Measurements from ENCODE around the gene SLCO3A1.

SLCO3A1 gene

GRCh38 chr15:91885054-91885453 is 31.5 kb downstream of the SLCO3A1 start:
- no peak for ATAC-seq
- H3K27ac Mint-ChIP-seq: no peak overlapping the region
- no peak overlapping the region for H3K4me3 Mint-ChIP-seq
- no peaks in the 10 kb centered on the region for H3K36me3 Mint-ChIP-seq
- no peaks in the 10 kb centered on the region for H3K4me1 Mint-ChIP-seq
- H3K27me3 Mint-ChIP-seq: no peaks in the 10 kb centered on the region
- H3K9me3 Mint-ChIP-seq: no peaks in the 10 kb centered on the region

- H3K27me3 Mint-ChIP-seq: no peaks in the 10 kb centered on the region
- H3K4me3 Mint-ChIP-seq: no peak overlapping the region
- no peaks in the 10 kb centered on the region for H3K4me1 Mint-ChIP-seq
- ATAC-seq: no peak
- no peak overlapping the region for H3K27ac Mint-ChIP-seq
- no peaks in the 10 kb centered on the region for H3K36me3 Mint-ChIP-seq
- H3K9me3 Mint-ChIP-seq: no peaks in the 10 kb centered on the region
These were observed 32.3 kb downstream of the SLCO3A1 start for GRCh38 chr15:91885714-91886270.

GRCh38 chr15:91886878-91887277 is 33.4 kb downstream of the SLCO3A1 start:
- Mint-ChIP-seq H3K27me3 (no peaks in the 10 kb centered on the region), H3K27ac (no peak overlapping the region), H3K4me1 (no peaks in the 10 kb centered on the region), H3K4me3 (no peak overlapping the region), H3K36me3 (no peaks in the 10 kb centered on the region), H3K9me3 (no peaks in the 10 kb centered on the region)
- no peak for ATAC-seq

- no peaks in the 10 kb centered on the region for H3K36me3 Mint-ChIP-seq
- no peak overlapping the region for H3K27ac Mint-ChIP-seq
- ATAC-seq: no peak
- H3K4me3 Mint-ChIP-seq: no peak overlapping the region
- H3K4me1 Mint-ChIP-seq: no peaks in the 10 kb centered on the region
- H3K9me3 Mint-ChIP-seq: no peaks in the 10 kb centered on the region
- H3K27me3 Mint-ChIP-seq: no peaks in the 10 kb centered on the region
These were observed 33.8 kb downstream of the SLCO3A1 start for GRCh38 chr15:91887321-91887720.

GRCh38 chr15:91887921-91888373 is 34.4 kb downstream of the SLCO3A1 start:
- H3K27ac Mint-ChIP-seq: no peak overlapping the region
- H3K4me1 Mint-ChIP-seq: no peaks in the 10 kb centered on the region
- no peak overlapping the region for H3K4me3 Mint-ChIP-seq
- no peaks in the 10 kb centered on the region for H3K27me3 Mint-ChIP-seq
- no peaks in the 10 kb centered on the region for H3K9me3 Mint-ChIP-seq
- H3K36me3 Mint-ChIP-seq: no peaks in the 10 kb centered on the region
- ATAC-seq: no peak

GRCh38 chr15:91889111-91889815 is 35.8 kb downstream of the SLCO3A1 start:
- no peak overlapping the region for H3K4me3 Mint-ChIP-seq
- H3K4me1 Mint-ChIP-seq: no peaks in the 10 kb centered on the region
- H3K27ac Mint-ChIP-seq: no peak overlapping the region
- peaks cover 9% of the 10 kb centered on the region for H3K9me3 Mint-ChIP-seq
- no peak for ATAC-seq
- no peaks in the 10 kb centered on the region for H3K27me3 Mint-ChIP-seq
- H3K36me3 Mint-ChIP-seq: no peaks in the 10 kb centered on the region

GRCh38 chr15:91890614-91891013 is 37.1 kb downstream of the SLCO3A1 start:
- Mint-ChIP-seq H3K4me1 (no peaks in the 10 kb centered on the region), H3K27me3 (no peaks in the 10 kb centered on the region)

GRCh38 chr15:91891101-91891500 is 37.6 kb downstream of the SLCO3A1 start:
- no peak overlapping the region for H3K4me3 Mint-ChIP-seq
- peaks cover 10% of the 10 kb centered on the region for H3K9me3 Mint-ChIP-seq
- no peaks in the 10 kb centered on the region for H3K4me1 Mint-ChIP-seq
- H3K27me3 Mint-ChIP-seq: no peaks in the 10 kb centered on the region
- no peak for ATAC-seq
- H3K36me3 Mint-ChIP-seq: no peaks in the 10 kb centered on the region
- H3K27ac Mint-ChIP-seq: no peak overlapping the region

More at GRCh38 chr15:91890614-91891013, 37.1 kb downstream of the SLCO3A1 start:
- Mint-ChIP-seq H3K36me3 (no peaks in the 10 kb centered on the region), H3K4me3 (no peak overlapping the region), H3K9me3 (peaks cover 10% of the 10 kb centered on the region), H3K27ac (no peak overlapping the region)
- ATAC-seq: no peak

GRCh38 chr15:91891788-91892345 is 38.4 kb downstream of the SLCO3A1 start:
- Mint-ChIP-seq H3K27me3 (no peaks in the 10 kb centered on the region), H3K4me1 (no peaks in the 10 kb centered on the region), H3K9me3 (peaks cover 10% of the 10 kb centered on the region), H3K27ac (no peak overlapping the region), H3K4me3 (no peak overlapping the region), H3K36me3 (no peaks in the 10 kb centered on the region)
- ATAC-seq: no peak

GRCh38 chr15:91892436-91892835 is 38.9 kb downstream of the SLCO3A1 start:
- Mint-ChIP-seq H3K27ac (no peak overlapping the region), H3K36me3 (no peaks in the 10 kb centered on the region), H3K27me3 (no peaks in the 10 kb centered on the region), H3K9me3 (peaks cover 10% of the 10 kb centered on the region), H3K4me3 (no peak overlapping the region), H3K4me1 (no peaks in the 10 kb centered on the region)
- no peak for ATAC-seq

GRCh38 chr15:91894606-91895005 is 41.1 kb downstream of the SLCO3A1 start:
- Mint-ChIP-seq H3K27ac (no peak overlapping the region), H3K4me1 (no peaks in the 10 kb centered on the region), H3K36me3 (no peaks in the 10 kb centered on the region), H3K4me3 (no peak overlapping the region), H3K9me3 (peaks cover 12% of the 10 kb centered on the region), H3K27me3 (no peaks in the 10 kb centered on the region)
- ATAC-seq: no peak

- Mint-ChIP-seq H3K4me1 (no peaks in the 10 kb centered on the region), H3K27ac (no peak overlapping the region), H3K4me3 (no peak overlapping the region), H3K9me3 (peaks cover 13% of the 10 kb centered on the region), H3K27me3 (no peaks in the 10 kb centered on the region), H3K36me3 (no peaks in the 10 kb centered on the region)
- ATAC-seq: no peak
These were observed 41.5 kb downstream of the SLCO3A1 start for GRCh38 chr15:91895051-91895450.

GRCh38 chr15:91896341-91897055 is 43.0 kb downstream of the SLCO3A1 start:
- no peak for ATAC-seq
- Mint-ChIP-seq H3K27ac (no peak overlapping the region), H3K36me3 (no peaks in the 10 kb centered on the region), H3K9me3 (peaks cover 18% of the 10 kb centered on the region), H3K4me1 (no peaks in the 10 kb centered on the region), H3K4me3 (no peak overlapping the region), H3K27me3 (no peaks in the 10 kb centered on the region)

- no peaks in the 10 kb centered on the region for H3K4me1 Mint-ChIP-seq
- no peak for ATAC-seq
- H3K36me3 Mint-ChIP-seq: no peaks in the 10 kb centered on the region
- no peak overlapping the region for H3K4me3 Mint-ChIP-seq
- H3K27ac Mint-ChIP-seq: no peak overlapping the region
- peaks cover 24% of the 10 kb centered on the region for H3K9me3 Mint-ChIP-seq
- no peaks in the 10 kb centered on the region for H3K27me3 Mint-ChIP-seq
These were observed 44.3 kb downstream of the SLCO3A1 start for GRCh38 chr15:91897585-91898372.

GRCh38 chr15:91898843-91899242 is 45.3 kb downstream of the SLCO3A1 start:
- no peak overlapping the region for H3K27ac Mint-ChIP-seq
- no peaks in the 10 kb centered on the region for H3K36me3 Mint-ChIP-seq
- H3K27me3 Mint-ChIP-seq: no peaks in the 10 kb centered on the region
- H3K4me3 Mint-ChIP-seq: no peak overlapping the region
- no peak for ATAC-seq
- H3K4me1 Mint-ChIP-seq: no peaks in the 10 kb centered on the region
- H3K9me3 Mint-ChIP-seq: peaks cover 25% of the 10 kb centered on the region

All from stimulated activated memory B cell treated with anti-CD40 and anti-IgM and Interleukin-4, amounts not matched to agents 10 μg/mL and 1 μg/mL and 100 μg/mL, for 72 hours (primary cell).